CD4-positive, alpha-beta T cell (primary cell): ENCODE measurements around the gene LAMC2. TPM values are rescaled to one million over a fixed set of nuclear protein-coding genes. Genes with fewer than 3 reads are reported as not detected.
"Not testable (repeated sequence)": the region's sequence is repeated elsewhere in the genome, so short reads cannot be mapped to it uniquely, and the experiment has no call there.

Experiments used
- ATAC-seq: fragments of 200-7000 bp; cut with Tn5 transposase; one replicate; pipeline ENCODE4 v1.10.0; 2022; ENCODE audit warnings: mild to moderate bottlenecking; ENCODE audit not compliant: poor library complexity
- CTCF ChIA-PET: fragments of 350-600 bp; sonication (Branson Sonifier 250); formaldehyde crosslinking; loops from one replicate; lab custom pipeline; 2021; ENCODE audit warnings: antibody characterized with exemption, inconsistent platforms; lab: Charles Lee
- POLR2A ChIA-PET: fragments of 350-600 bp; sonication (Branson Sonifier 250); formaldehyde crosslinking; loops from one replicate; lab custom pipeline; 2021; ENCODE audit warnings: antibody characterized with exemption, inconsistent platforms; lab: Charles Lee
- DNase-seq, 14 experiments: peaks; one replicate each; pipeline ENCODE4 v3.0.0-alpha.2; 2013 to 2020; ENCODE audit warnings: mixed read lengths in 2 of 14
- H3K27ac ChIP-seq, 2 donors: one replicate each; pipeline versions ENCODE4 v1.5.1 to v1.7.0; 2013; ENCODE audit warnings: low read length in 2 of 2, low read depth in 1 of 2, mild to moderate bottlenecking in 1 of 2
- H3K27me3 ChIP-seq, 2 experiments: 1 replicate in 1 of 2; 2 replicates in 1 of 2; pipeline versions ENCODE4 v1.6.1 to v1.7.0; 2013; ENCODE audit warnings: low read length in 2 of 2, control low read depth in 1 of 2, mild to moderate bottlenecking in 1 of 2, moderate library complexity in 1 of 2; ENCODE audit not compliant: insufficient read depth in 2 of 2, control insufficient read depth in 1 of 2
- H3K36me3 ChIP-seq: one replicate; pipeline ENCODE4 v1.6.1; 2013; ENCODE audit warnings: low read length, control low read depth; ENCODE audit not compliant: insufficient read depth
- H3K4me1 ChIP-seq: one replicate; pipeline ENCODE4 v1.6.1; 2013; ENCODE audit warnings: low read length, control low read depth; ENCODE audit not compliant: insufficient read depth
- H3K4me3 ChIP-seq: one replicate; pipeline ENCODE4 v1.5.1; 2013; ENCODE audit warnings: mild to moderate bottlenecking, low read length, moderate library complexity
- H3K9me3 ChIP-seq, 2 experiments: 1 replicate in 1 of 2; 2 replicates in 1 of 2; pipeline versions ENCODE4 v1.6.1 to v1.7.0; 2013; ENCODE audit warnings: low read length in 2 of 2, mild to moderate bottlenecking in 2 of 2, control low read depth in 1 of 2, moderate library complexity in 1 of 2; ENCODE audit not compliant: control insufficient read depth in 1 of 2, insufficient read depth in 1 of 2
- H3K27ac Mint-ChIP-seq: one replicate; pipeline ENCODE4 v1.8.0; 2020; ENCODE audit warnings: mixed read lengths
- H3K27me3 Mint-ChIP-seq: one replicate; pipeline ENCODE4 v1.8.0; 2021; ENCODE audit warnings: mixed read lengths
- H3K36me3 Mint-ChIP-seq: one replicate; pipeline ENCODE4 v1.8.0; 2021; ENCODE audit warnings: low read depth, mixed read lengths
- H3K4me1 Mint-ChIP-seq: one replicate; pipeline ENCODE4 v1.8.0; 2021; ENCODE audit warnings: low read depth, mixed read lengths
- H3K4me3 Mint-ChIP-seq: one replicate; pipeline ENCODE4 v1.8.0; 2020; ENCODE audit warnings: mild to moderate bottlenecking, mixed read lengths
- H3K9me3 Mint-ChIP-seq: one replicate; pipeline ENCODE4 v1.8.0; 2020; ENCODE audit warnings: mixed read lengths
- CTCF ChIP-seq: fragments of 200-600 bp; IDR thresholded peaks from one replicate; pipeline ENCODE4 v1.8.0; 2022; ENCODE audit warnings: antibody characterized with exemption, mild to moderate bottlenecking
- intact Hi-C, 2 experiments: fragments of 100-400 bp; cut with DNase I in 1 of 2; cut with micrococcal nuclease in 1 of 2; formaldehyde crosslinking; loops; one replicate each; pipeline versions ENCODE4 v1.15.1 to v1.9.0; 2023 to 2025; cut with DNase I, micrococcal nuclease
- total RNA-seq, 174 experiments: library from RNA in 2 of 174; stranded (reverse) in 2 of 174; gene quantifications; one replicate each; pipeline ENCODE4 v1.2.3 and lab custom pipeline; 2021 to 2026

Gene LAMC2
- total RNA-seq, 2 experiments from 2014 or later = not detected

- ATAC-seq = no peak
- H3K4me1 Mint-ChIP-seq = no peaks in the 10 kb centered on the region
These were observed 37.5 kb upstream of the LAMC2 start for GRCh38 chr1:183148599-183148998.

GRCh38 chr1:183149273-183149672 is 36.8 kb upstream of the LAMC2 start:
- TF ChIP-seq CTCF = no peak
- H3K9me3 Mint-ChIP-seq = no peaks in the 10 kb centered on the region
- Histone ChIP-seq H3K9me3 (no peaks in the 10 kb centered on the region), H3K36me3 (no peaks in the 10 kb centered on the region), H3K4me1 (no peaks in the 10 kb centered on the region), H3K27ac (no peak overlapping the region), H3K4me3 (no peak overlapping the region), H3K27me3 (peaks cover 0 to 2% of the 10 kb centered on the region in 2 experiments)
- no peaks in the 10 kb centered on the region for H3K4me1 Mint-ChIP-seq
- H3K4me3 Mint-ChIP-seq = no peak overlapping the region
- ChIA-PET CTCF (no interaction called here), POLR2A (no interaction called here)
- no peak overlapping the region for H3K27ac Mint-ChIP-seq
- DNase-seq (no peak), ATAC-seq (no peak)
- intact Hi-C loops = no loop called here
- H3K27me3 Mint-ChIP-seq = peaks cover 15% of the 10 kb centered on the region
- no peaks in the 10 kb centered on the region for H3K36me3 Mint-ChIP-seq

More at GRCh38 chr1:183148599-183148998, 37.5 kb upstream of the LAMC2 start:
- intact Hi-C loops = no loop called here
- Histone ChIP-seq H3K4me3 (no peak overlapping the region), H3K36me3 (no peaks in the 10 kb centered on the region), H3K27ac (no peak overlapping the region), H3K27me3 (peaks cover 0 to 5% of the 10 kb centered on the region in 2 experiments), H3K4me1 (no peaks in the 10 kb centered on the region), H3K9me3 (no peaks in the 10 kb centered on the region)
- POLR2A ChIA-PET = no interaction called here
- H3K9me3 Mint-ChIP-seq = no peaks in the 10 kb centered on the region
- no peaks in the 10 kb centered on the region for H3K36me3 Mint-ChIP-seq
- CTCF ChIA-PET = no interaction called here
- no peak for DNase-seq
- H3K27ac Mint-ChIP-seq = no peak overlapping the region
- no peak overlapping the region for H3K4me3 Mint-ChIP-seq
- peaks cover 10% of the 10 kb centered on the region for H3K27me3 Mint-ChIP-seq
- no peak for TF ChIP-seq CTCF

DNA sequence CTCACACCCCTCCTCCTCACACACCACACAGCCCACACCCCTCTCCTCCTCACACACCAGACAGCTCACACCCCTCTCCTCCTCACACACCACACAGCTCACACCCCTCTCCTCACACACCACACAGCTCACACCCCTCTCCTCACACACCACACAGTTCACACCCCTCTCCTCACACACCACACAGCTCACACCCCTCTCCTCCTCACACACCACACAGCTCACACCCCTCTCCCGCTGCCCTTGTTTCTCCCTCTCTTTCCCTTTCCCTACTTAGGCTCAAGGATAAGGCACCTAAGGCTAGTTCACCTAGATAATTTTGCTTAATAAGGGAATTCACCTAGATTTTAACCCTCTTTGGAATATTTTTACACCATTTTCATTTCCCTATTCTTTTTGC is 36.0 kb upstream of the LAMC2 start:
- peaks cover 16% of the 10 kb centered on the region for H3K27me3 Mint-ChIP-seq
- H3K27ac Mint-ChIP-seq, ATAC-seq, intact Hi-C loops, H3K27me3 ChIP-seq, H3K36me3 Mint-ChIP-seq, H3K4me1 ChIP-seq, H3K4me3 Mint-ChIP-seq, H3K4me3 ChIP-seq, DNase-seq, CTCF ChIA-PET, POLR2A ChIA-PET, H3K4me1 Mint-ChIP-seq, H3K36me3 ChIP-seq, H3K9me3 ChIP-seq, H3K9me3 Mint-ChIP-seq, H3K27ac ChIP-seq: not testable (repeated sequence)

GRCh38 chr1:183150445-183150844 is 35.6 kb upstream of the LAMC2 start:
- POLR2A ChIA-PET = no interaction called here
- DNase-seq (no peak), ATAC-seq (no peak)
- Histone ChIP-seq H3K4me1 (no peaks in the 10 kb centered on the region), H3K4me3 (no peak overlapping the region), H3K36me3 (no peaks in the 10 kb centered on the region), H3K27me3 (peaks cover 0 to 2% of the 10 kb centered on the region in 2 experiments), H3K27ac (no peak overlapping the region), H3K9me3 (no peaks in the 10 kb centered on the region)
- Mint-ChIP-seq H3K27ac (no peak overlapping the region), H3K27me3 (peaks cover 16% of the 10 kb centered on the region), H3K4me1 (no peaks in the 10 kb centered on the region), H3K9me3 (no peaks in the 10 kb centered on the region), H3K36me3 (no peaks in the 10 kb centered on the region), H3K4me3 (no peak overlapping the region)
- CTCF ChIA-PET = no interaction called here
- intact Hi-C loops = no loop called here
- no peak for TF ChIP-seq CTCF
